G401 (cell line): Measurements from ENCODE around the gene PEX13. TPM values are rescaled to one million over a fixed set of nuclear protein-coding genes. Genes with fewer than 3 reads are reported as not detected.
"Not testable (repeated sequence)": the region's sequence is repeated elsewhere in the genome, so short reads cannot be mapped to it uniquely, and the experiment has no call there.

Source experiments
- DNase-seq: peaks from one replicate; pipeline ENCODE4 v3.0.0-alpha.2; 2015; ENCODE audit warnings: low spot score
- in situ Hi-C: cut with HindIII; loops from 2 replicates; pipeline ENCODE4 v1.10.0; 2016; ENCODE audit warnings: low sequenced_read_pairs, mixed read lengths
- total RNA-seq: library from RNA; depleted of rRNA; stranded (reverse); fragments of >200 nt; shearing (Covaris generic); gene quantifications from 2 replicates; pipeline ENCODE4 v1.2.3, GENCODE V29; 2014; rRNA removed

PEX13 gene
- 39.8 and 62.1 TPM in 2 replicates for total RNA-seq

GRCh38 chr2:61017556-61018317, at the start of gene PEX13, which contains the start of gene PUS10:
Gene PEX13, plus strand, starts transcription at chr2:61017720. Its CDS starts 40 bp downstream, at chr2:61017760.
Gene PUS10, minus strand, starts transcription at chr2:61018255. Its CDS starts 6,365 bp downstream, at chr2:61011890.
- peak; percentile 88 for DNase-seq
- in situ Hi-C loops, result no loop called here

GRCh38 chr2:60972889-60973656, 44.4 kb upstream of the PEX13 start:
- DNase-seq, result no peak
- in situ Hi-C loops, result no loop called here

GRCh38 chr2:60973705-60974104, 43.8 kb upstream of the PEX13 start:
- in situ Hi-C loops, result no loop called here
- DNase-seq, result no peak

GRCh38 chr2:60974652-60975051, 42.9 kb upstream of the PEX13 start:
- no peak for DNase-seq
- in situ Hi-C loops, result no loop called here

GRCh38 chr2:60976256-60976850, 41.2 kb upstream of the PEX13 start:
- in situ Hi-C loops, result no loop called here
- DNase-seq, result peak; percentile 31

GRCh38 chr2:60976875-60977561, 40.5 kb upstream of the PEX13 start:
- in situ Hi-C loops, result no loop called here
- no peak for DNase-seq

GRCh38 chr2:60977562-60977895, 40.0 kb upstream of the PEX13 start:
- DNase-seq, result no peak
- in situ Hi-C loops, result no loop called here

- in situ Hi-C loops, result no loop called here
- DNase-seq, result no peak
Measured at GRCh38 chr2:60979231-60979630, 38.3 kb upstream of the PEX13 start.

GRCh38 chr2:60980071-60980815, 37.3 kb upstream of the PEX13 start:
- in situ Hi-C loops, result no loop called here
- DNase-seq, result no peak

GRCh38 chr2:60982066-60982465, 35.5 kb upstream of the PEX13 start:
- in situ Hi-C loops, result not testable (repeated sequence)

GRCh38 chr2:60984720-60985119, 32.8 kb upstream of the PEX13 start:
- in situ Hi-C loops, result no loop called here
- DNase-seq, result no peak

More at GRCh38 chr2:60982066-60982465, 35.5 kb upstream of the PEX13 start:
- not testable (repeated sequence) for DNase-seq

- in situ Hi-C loops, result no loop called here
- no peak for DNase-seq
Measured at GRCh38 chr2:60987041-60987440, 30.5 kb upstream of the PEX13 start.

GRCh38 chr2:60987656-60988055, 29.9 kb upstream of the PEX13 start:
- DNase-seq, in situ Hi-C loops: not testable (repeated sequence)

- no peak for DNase-seq
- in situ Hi-C loops, result no loop called here
Measured at GRCh38 chr2:60989259-60989658, 28.3 kb upstream of the PEX13 start.

GRCh38 chr2:60991644-60992043, 25.9 kb upstream of the PEX13 start:
- no peak for DNase-seq
- in situ Hi-C loops, result no loop called here

- no peak for DNase-seq
- in situ Hi-C loops, result no loop called here
Measured at GRCh38 chr2:60992985-60993392, 24.5 kb upstream of the PEX13 start.

GRCh38 chr2:60994131-60994530, 23.4 kb upstream of the PEX13 start:
- DNase-seq, result no peak
- in situ Hi-C loops, result no loop called here

- in situ Hi-C loops, result no loop called here
- DNase-seq, result peak; percentile 75
Measured at GRCh38 chr2:60998628-60999545, 18.6 kb upstream of the PEX13 start.
